A549 (cell line): Measurements from ENCODE around the gene NR2F1. TPM values are rescaled to one million over a fixed set of nuclear protein-coding genes. Genes with fewer than 3 reads are reported as not detected.

ENCODE experiments used
- ATAC-seq, 2 experiments: fragments of 200-7000 bp in 1 of 2; fragments of >200 bp in 1 of 2; cut with Nextera tagmentation in 1 of 2; cut with Tn5 transposase in 1 of 2; 3 replicates each; pipeline versions ENCODE4 v1.8.0 to v1.9.1; 2018 to 2020; ENCODE audit warnings: mild to moderate bottlenecking in 1 of 2, moderate library complexity in 1 of 2
- CTCF ChIA-PET: fragments of 300-600 bp; sonication (Branson Sonifier 250); formaldehyde crosslinking; extraction: SDS; loops from one replicate; lab custom pipeline; 2021; ENCODE audit warnings: antibody characterized with exemption, inconsistent platforms; lab: Yijun Ruan, JAX
- POLR2A ChIA-PET: fragments of 350-600 bp; formaldehyde crosslinking; extraction: SDS; loops from one replicate; lab custom pipeline; 2021; ENCODE audit warnings: antibody characterized with exemption, inconsistent platforms; lab: Yijun Ruan, JAX
- DNase-seq, 2 experiments: peaks; one replicate each; pipeline versions ENCODE4 v3.0.0 to v3.0.0-alpha.2; 2011 to 2016; ENCODE audit warnings: low read depth in 1 of 2, low spot score in 1 of 2
- FAIRE-seq: peaks from 2 replicates; lab custom pipeline; 2011; peaks lifted over from hg19 to GRCh38; lab: Jason Lieb, UNC
- H3K27ac ChIP-seq, 2 experiments: fragments of >200 bp; sonication (Bioruptor Twin); formaldehyde crosslinking; 3 replicates each; pipeline ENCODE4 v1.5.1; 2016 to 2017
- H3K4me1 ChIP-seq: fragments of >200 bp; sonication (Bioruptor Twin); formaldehyde crosslinking; 3 replicates; pipeline ENCODE4 v1.6.1; 2016
- H3K4me2 ChIP-seq: fragments of >200 bp; sonication (Bioruptor Twin); formaldehyde crosslinking; 3 replicates; pipeline ENCODE4 v1.6.1; 2016
- H3K4me3 ChIP-seq: fragments of >200 bp; sonication (Bioruptor Twin); formaldehyde crosslinking; 3 replicates; pipeline ENCODE4 v1.5.1; 2016
- H3K9me3 ChIP-seq: fragments of >200 bp; sonication (Bioruptor Twin); formaldehyde crosslinking; 3 replicates; pipeline ENCODE4 v1.6.1; 2016
- BHLHE40 ChIP-seq: IDR thresholded peaks from 2 replicates; pipeline ENCODE4 v1.6.1; 2012; ENCODE audit warnings: low read depth, low read length, inconsistent platforms
- EHMT2 ChIP-seq: fragments of 200-600 bp; sonication (generic); IDR thresholded peaks from 2 replicates; pipeline ENCODE4 v1.6.1; 2016; ENCODE audit warnings: antibody characterized with exemption, low read depth, mild to moderate bottlenecking, moderate library complexity
- EP300 ChIP-seq, 2 experiments: fragments of >200 bp; sonication (Bioruptor Twin); formaldehyde crosslinking; IDR thresholded peaks; 2 replicates in 1 of 2; 3 replicates in 1 of 2; pipeline ENCODE4 v1.6.1; 2016 to 2017
- ESRRA ChIP-seq: fragments of 150-350 bp; IDR thresholded peaks from 2 replicates; pipeline ENCODE4 v1.6.1; 2014; ENCODE audit warnings: mild to moderate bottlenecking, low read length, borderline replicate concordance
- FOSB ChIP-seq: fragments of 250-450 bp; sonication (Bioruptor Pico); IDR thresholded peaks from 2 replicates; pipeline ENCODE4 v1.5.0; 2020; ENCODE audit warnings: mild to moderate bottlenecking, moderate library complexity
- FOSL2 ChIP-seq, 2 experiments: fragments of 450-650 bp in 1 of 2; fragments of >200 bp in 1 of 2; sonication (Bioruptor Twin) in 1 of 2; formaldehyde crosslinking; IDR thresholded peaks; 2 replicates each; pipeline versions ENCODE4 v1.5.0 to v1.6.1; 2016 to 2020; ENCODE audit warnings: mild to moderate bottlenecking in 1 of 2, moderate library complexity in 1 of 2
- HOXB5 ChIP-seq: fragments of 250-450 bp; sonication (Bioruptor Pico); IDR thresholded peaks from 2 replicates; pipeline ENCODE4 v1.5.0; 2020; ENCODE audit warnings: mild to moderate bottlenecking, moderate library complexity
- JUN ChIP-seq, 2 experiments: fragments of >200 bp; sonication (Bioruptor Twin); formaldehyde crosslinking; IDR thresholded peaks; 2 replicates in 1 of 2; 3 replicates in 1 of 2; pipeline ENCODE4 v1.6.1; 2016 to 2017
- KDM1A ChIP-seq: fragments of 200-600 bp; sonication (generic); IDR thresholded peaks from 2 replicates; pipeline ENCODE4 v1.6.1; 2016; ENCODE audit warnings: low read depth, mild to moderate bottlenecking
- KDM5A ChIP-seq: fragments of 200-600 bp; sonication (generic); IDR thresholded peaks from 2 replicates; pipeline ENCODE4 v1.6.1; 2016; ENCODE audit warnings: antibody characterized with exemption, mild to moderate bottlenecking
- MAFK ChIP-seq: fragments of 450-650 bp; IDR thresholded peaks from 2 replicates; pipeline ENCODE4 v1.6.1; 2014; ENCODE audit not compliant: partially characterized antibody
- MYC ChIP-seq: IDR thresholded peaks from 2 replicates; pipeline ENCODE4 v1.6.1; 2012; ENCODE audit warnings: mild to moderate bottlenecking, inconsistent platforms, low read length, improper control_type of control experiment, borderline replicate concordance
- NFE2L2 ChIP-seq: fragments of 150-350 bp; conservative IDR thresholded peaks from 2 replicates; pipeline ENCODE4 v1.6.1; 2014; ENCODE audit warnings: low read length
- PHF8 ChIP-seq: fragments of 200-600 bp; sonication (generic); IDR thresholded peaks from 2 replicates; pipeline ENCODE4 v1.6.1; 2016; ENCODE audit warnings: low read depth, mild to moderate bottlenecking, antibody characterized with exemption, moderate library complexity, borderline replicate concordance
- RAD21 ChIP-seq, 2 experiments: fragments of >200 bp in 1 of 2; sonication (Bioruptor Twin) in 1 of 2; formaldehyde crosslinking in 1 of 2; IDR thresholded peaks in 1 of 2; conservative IDR thresholded peaks in 1 of 2; 2 replicates in 1 of 2; 3 replicates in 1 of 2; pipeline ENCODE4 v1.6.1; 2012 to 2018; ENCODE audit warnings: inconsistent platforms in 1 of 2
- RARB ChIP-seq: fragments of 250-450 bp; sonication (Bioruptor Pico); IDR thresholded peaks from 2 replicates; pipeline ENCODE4 v1.8.0; 2021; ENCODE audit warnings: mild to moderate bottlenecking, moderate library complexity
- RCOR1 ChIP-seq: fragments of 150-350 bp; IDR thresholded peaks from 2 replicates; pipeline ENCODE4 v1.6.1; 2014; ENCODE audit warnings: antibody characterized with exemption, low read length, low read depth
- RFX5 ChIP-seq: fragments of 450-650 bp; IDR thresholded peaks from 2 replicates; pipeline ENCODE4 v1.7.1; 2014; ENCODE audit warnings: antibody characterized with exemption, mild to moderate bottlenecking, moderate library complexity
- ZNF302 ChIP-seq: fragments of 250-450 bp; sonication (Bioruptor Pico); IDR thresholded peaks from 2 replicates; pipeline ENCODE4 v1.9.0; 2021; ENCODE audit warnings: inconsistent platforms, mild to moderate bottlenecking, moderate library complexity
- whole genome bisulfite sequencing: methylation state at CpG from one replicate; pipeline ENCODE4 v1.1.6; 2017; ENCODE audit errors: missing lambda C conversion rate; 5-methylcytosine and 5-hydroxymethylcytosine counted together
- polyA plus RNA-seq, 4 experiments: library from polyadenylated mRNA; depleted of rRNA in 3 of 4; stranded (reverse); fragments of >200 nt; fragmentation: RNase III in 1 of 4; extraction: RNeasy Plus Mini Kit Qiagen cat#74134 plus additional on column Dnase treatment in 1 of 4; gene quantifications; 2 replicates in 3 of 4; 3 replicates in 1 of 4; pipeline ENCODE4 v1.2.3, GENCODE V29; 2011 to 2017
- TF ChIP-seq, protein P1 (sequence below): fragments of >200 bp; sonication (Bioruptor Twin); formaldehyde crosslinking; IDR thresholded peaks from 2 replicates; pipeline ENCODE4 v1.6.1; 2016
- TF ChIP-seq, protein P2 (sequence below): IDR thresholded peaks from 2 replicates; pipeline ENCODE4 v1.6.1; 2012; ENCODE audit warnings: low read depth, borderline replicate concordance
- TF ChIP-seq, protein P3 (sequence below): fragments of 450-650 bp; IDR thresholded peaks from 2 replicates; pipeline ENCODE4 v1.6.1; 2014; ENCODE audit warnings: antibody characterized with exemption

NR2F1 gene
- polyA plus RNA-seq, 2 of the 4 experiments (the other 2 are of a cell fraction) = 5.0 to 5.2 TPM

DNA sequence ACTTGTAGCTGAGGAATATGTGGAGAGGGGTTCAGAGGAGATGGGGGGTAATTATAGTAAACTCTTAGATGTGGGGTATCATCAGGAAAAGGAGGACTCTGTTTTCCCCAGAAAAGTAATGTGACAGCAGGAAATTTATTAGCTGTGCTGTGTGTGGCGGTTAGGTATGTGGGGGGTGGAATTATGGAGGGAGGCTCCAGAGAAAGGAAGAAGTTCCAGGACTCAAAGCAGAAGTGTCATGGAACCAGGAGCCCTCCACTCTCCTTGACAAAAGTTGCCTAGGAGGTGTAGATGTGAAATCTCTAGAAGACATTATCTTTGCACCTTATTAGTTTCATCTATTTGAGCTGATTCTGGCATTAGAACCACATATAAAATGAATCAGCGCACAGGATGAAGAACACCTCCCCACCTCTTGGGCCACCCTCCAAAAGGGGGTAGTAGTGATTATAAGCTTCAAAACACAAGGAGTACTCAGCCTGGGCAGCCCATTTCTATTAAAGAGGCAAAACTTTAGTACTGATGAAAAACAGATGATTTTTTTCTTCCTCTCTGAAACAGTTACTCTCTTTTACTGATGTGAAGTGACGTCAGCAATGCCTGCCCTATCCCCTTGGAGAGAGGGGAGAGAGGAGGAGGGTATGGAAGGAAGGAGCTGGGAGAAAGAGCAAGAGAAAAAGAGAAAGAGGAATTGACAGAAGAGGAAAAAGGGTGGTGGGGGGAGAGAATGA is 18.2 kb downstream of the NR2F1 start (continued):
- no peak for TF ChIP-seq JUN (IDR thresholded peaks at IDR 0.05)
- no peak for TF ChIP-seq HOXB5 (CRISPR knock-in tag)
- TF ChIP-seq MAFK = no peak

DNA sequence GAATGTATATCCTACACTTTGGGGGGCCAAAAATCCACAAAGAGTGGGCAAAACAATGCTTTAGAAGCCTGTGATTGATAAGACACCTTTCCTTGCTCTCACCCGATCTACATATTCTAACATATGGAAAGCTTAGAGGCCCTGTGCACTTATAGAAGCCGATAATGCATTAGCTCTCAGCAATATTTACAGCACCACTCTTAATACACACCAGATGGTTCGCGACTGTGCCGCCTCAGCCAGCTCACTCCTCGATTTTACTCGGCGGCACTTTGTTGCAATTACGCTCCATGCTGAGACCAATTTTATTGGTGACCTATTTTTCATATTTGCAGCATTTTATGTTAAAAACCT is 18.8 kb downstream of the NR2F1 start:
- Histone ChIP-seq H3K27ac (no peak overlapping the region), H3K4me1 (0 out of 3 replicates have a peak, but pooled peaks cover 5% of the 10 kb centered on the region), H3K4me2 (no peak overlapping the region), H3K4me3 (no peak overlapping the region), H3K9me3 (no peaks in the 10 kb centered on the region)
- ATAC-seq = no peak
- whole genome bisulfite sequencing = 92% methylated on average over 9 of the region's 9 CpGs
- no peak for TF ChIP-seq RARB (CRISPR knock-in tag)
- TF ChIP-seq, protein P1, sequence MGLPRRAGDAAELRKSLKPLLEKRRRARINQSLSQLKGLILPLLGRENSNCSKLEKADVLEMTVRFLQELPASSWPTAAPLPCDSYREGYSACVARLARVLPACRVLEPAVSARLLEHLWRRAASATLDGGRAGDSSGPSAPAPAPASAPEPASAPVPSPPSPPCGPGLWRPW = no peak
- TF ChIP-seq ZNF302 (CRISPR knock-in tag) = no peak
- TF ChIP-seq, protein P2, sequence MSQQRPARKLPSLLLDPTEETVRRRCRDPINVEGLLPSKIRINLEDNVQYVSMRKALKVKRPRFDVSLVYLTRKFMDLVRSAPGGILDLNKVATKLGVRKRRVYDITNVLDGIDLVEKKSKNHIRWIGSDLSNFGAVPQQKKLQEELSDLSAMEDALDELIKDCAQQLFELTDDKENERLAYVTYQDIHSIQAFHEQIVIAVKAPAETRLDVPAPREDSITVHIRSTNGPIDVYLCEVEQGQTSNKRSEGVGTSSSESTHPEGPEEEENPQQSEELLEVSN = no peak
- no peak for TF ChIP-seq RCOR1
- FAIRE-seq = no peak
- DNase-seq = no peak
- ChIA-PET CTCF (interaction anchor here (1.3 to 1.8 kb wide), 2 partner anchors 187 to 199 kb away, joined by 3 to 5 read pairs; no protein-coding TSS in a partner anchor), POLR2A (no interaction called here)

DNA sequence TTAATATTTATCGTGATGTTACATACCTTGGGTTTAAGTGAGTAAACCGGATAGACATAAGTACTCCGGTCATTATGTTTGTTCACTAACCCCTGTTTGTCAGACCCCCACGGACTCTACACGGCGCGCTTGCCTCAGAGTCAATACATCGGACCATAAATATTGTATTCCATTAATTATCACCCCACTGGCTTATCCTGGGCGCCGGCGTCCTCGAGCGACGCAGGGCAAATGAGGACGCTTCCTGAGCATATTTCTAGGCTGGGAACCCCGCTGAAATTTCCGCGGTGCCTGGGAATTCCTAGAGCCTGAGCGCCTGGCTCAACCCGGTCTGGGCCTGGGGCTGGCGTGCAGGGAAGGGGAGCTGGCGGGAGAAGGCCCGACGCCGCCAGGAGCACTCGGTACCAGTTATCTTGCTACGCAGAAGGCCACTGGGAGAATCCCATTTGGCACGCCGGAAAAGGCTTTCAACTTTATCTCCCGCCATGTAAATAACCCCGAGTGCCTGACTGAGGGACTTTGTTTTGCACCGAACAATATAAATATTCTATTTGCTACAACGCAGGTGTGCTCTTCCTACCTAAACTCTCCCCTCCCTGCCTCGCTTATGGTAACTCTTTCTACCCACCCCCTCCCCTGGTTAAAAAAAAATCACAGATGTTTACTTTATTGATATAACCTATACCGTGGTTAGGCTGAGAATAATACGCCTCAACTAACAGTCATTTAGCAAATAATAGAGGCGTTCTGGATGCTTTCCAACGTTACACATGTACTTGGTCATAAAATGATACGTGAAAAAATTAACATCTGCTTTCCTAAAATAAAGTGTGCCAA is 19.4 kb downstream of the NR2F1 start:
- FAIRE-seq (no peak), ATAC-seq (no peak), DNase-seq (no peak)
- Histone ChIP-seq H3K4me2 (no peak overlapping the region), H3K27ac (no peak overlapping the region), H3K4me1 (peaks cover 6% of the 10 kb centered on the region; the same call in 2 of the 3 replicates), H3K9me3 (no peaks in the 10 kb centered on the region), H3K4me3 (no peak overlapping the region)
- TF ChIP-seq BHLHE40 (no peak), EHMT2 (no peak), NFE2L2 (no peak), FOSB (CRISPR knock-in tag) (no peak), FOSL2 (IDR thresholded peaks at IDR 0.05) (no peak), FOSL2 (CRISPR knock-in tag; IDR thresholded peaks at IDR 0.05) (no peak), RARB (CRISPR knock-in tag) (no peak), KDM1A (no peak), ESRRA (no peak), RFX5 (no peak), RAD21 (conservative IDR thresholded peaks at IDR 0.05 in 1 of 2, IDR thresholded peaks at IDR 0.05 in 1 of 2) (no peak), KDM5A (no peak), PHF8 (no peak), MYC (no peak), EP300 (IDR thresholded peaks at IDR 0.05) (no peak), MAFK (no peak)
- TF ChIP-seq, protein P3, sequence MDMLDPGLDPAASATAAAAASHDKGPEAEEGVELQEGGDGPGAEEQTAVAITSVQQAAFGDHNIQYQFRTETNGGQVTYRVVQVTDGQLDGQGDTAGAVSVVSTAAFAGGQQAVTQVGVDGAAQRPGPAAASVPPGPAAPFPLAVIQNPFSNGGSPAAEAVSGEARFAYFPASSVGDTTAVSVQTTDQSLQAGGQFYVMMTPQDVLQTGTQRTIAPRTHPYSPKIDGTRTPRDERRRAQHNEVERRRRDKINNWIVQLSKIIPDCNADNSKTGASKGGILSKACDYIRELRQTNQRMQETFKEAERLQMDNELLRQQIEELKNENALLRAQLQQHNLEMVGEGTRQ = no peak
- CTCF ChIA-PET = interaction anchor here (1.3 to 1.4 kb wide), 2 partner anchors 18 to 187 kb away, joined by 3 read pairs; no protein-coding TSS in a partner anchor
- 91% methylated on average over 34 of the region's 39 CpGs for WGBS
- POLR2A ChIA-PET = no interaction called here
